ENCODE measurements around the gene SYNE2. TPM values are rescaled to one million over a fixed set of nuclear protein-coding genes. Genes with fewer than 3 reads are reported as not detected.

SYNE2 gene
- total and polyA plus RNA-seq, 4 donors, result 12.0 to 79.9 (median 19.5) TPM

DNA sequence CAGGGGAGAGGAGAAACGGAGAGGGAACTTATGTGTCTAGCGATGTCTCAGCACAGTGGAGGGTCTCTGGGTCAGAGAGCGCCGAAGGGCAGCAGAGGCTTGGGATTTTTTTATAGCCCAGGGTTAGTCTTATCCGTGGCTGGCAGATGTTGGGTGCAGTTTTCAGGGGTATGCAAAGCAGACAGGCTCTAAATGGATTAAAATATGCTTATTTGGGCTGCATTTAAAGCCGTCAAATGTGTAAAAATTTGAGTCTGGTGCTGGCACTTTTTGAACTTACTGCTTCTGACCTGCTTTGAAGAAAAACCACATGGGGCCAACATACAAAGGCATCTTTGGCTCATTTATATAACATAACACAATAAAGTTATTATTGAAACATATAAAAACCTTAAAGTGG lies 262.6 kb downstream of the SYNE2 start:
- DNase-seq (ENCODE audit: low spot score), result no peak
- Histone ChIP-seq H3K36me3 (ENCODE audit: control insufficient read depth in 4 of 4, insufficient read depth in 3 of 4, low read depth in 1 of 4, low read length in 3 of 4) (peaks cover 4 to 12% (median 8%) of the 10 kb centered on the region in 4 donors), H3K9me3 (ENCODE audit: control insufficient read depth in 4 of 4, low read length in 3 of 4) (no peaks in the 10 kb centered on the region), H3K27ac (ENCODE audit: low read depth in 1 of 2, low read length in 2 of 2) (peak overlapping the region; percentile 95 to 96), H3K4me1 (ENCODE audit: control insufficient read depth in 4 of 4, insufficient read depth in 4 of 4, low read length in 3 of 4) (peaks cover 0 to 18% (median 6%) of the 10 kb centered on the region in 4 donors), H3K9ac (ENCODE audit: low read depth in 1 of 2, low read length in 2 of 2) (no peak overlapping the region), H3K4me3 (ENCODE audit: low read depth in 1 of 3, low read length in 3 of 3) (no peak overlapping the region), H3K27me3 (ENCODE audit: control insufficient read depth in 4 of 4, insufficient read depth in 4 of 4, low read length in 3 of 4) (no peaks in the 10 kb centered on the region)
- 96% methylated on average over 6 of the region's 6 CpGs for WGBS
- TF ChIP-seq CTCF (IDR thresholded peaks at IDR 0.05; ENCODE audit: low read depth, low read length, missing input control) (no peak), REST (IDR thresholded peaks at IDR 0.05) (no peak), EGR1 (IDR thresholded peaks at IDR 0.05; ENCODE audit: low read depth in 2 of 2) (no peak), RXRA (IDR thresholded peaks at IDR 0.05) (no peak)
- TF ChIP-seq, protein P1, sequence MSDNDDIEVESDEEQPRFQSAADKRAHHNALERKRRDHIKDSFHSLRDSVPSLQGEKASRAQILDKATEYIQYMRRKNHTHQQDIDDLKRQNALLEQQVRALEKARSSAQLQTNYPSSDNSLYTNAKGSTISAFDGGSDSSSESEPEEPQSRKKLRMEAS (IDR thresholded peaks at IDR 0.05), result no peak

- no peaks in the 10 kb centered on the region for H3K9me3 ChIP-seq (ENCODE audit: control insufficient read depth in 4 of 4, low read length in 3 of 4)
- no peak overlapping the region for H3K4me3 ChIP-seq (ENCODE audit: low read depth in 1 of 3, low read length in 3 of 3)
- peaks cover 0 to 8% (median 5%) of the 10 kb centered on the region in 4 donors for H3K4me1 ChIP-seq (ENCODE audit: control insufficient read depth in 4 of 4, insufficient read depth in 4 of 4, low read length in 3 of 4)
- H3K9ac ChIP-seq (ENCODE audit: low read depth in 1 of 2, low read length in 2 of 2), result peak overlapping the region; percentile 18 to 52
- peaks cover 10 to 32% (median 26%) of the 10 kb centered on the region in 4 donors for H3K36me3 ChIP-seq (ENCODE audit: control insufficient read depth in 4 of 4, insufficient read depth in 3 of 4, low read depth in 1 of 4, low read length in 3 of 4)
- peak; percentile 19 for TF ChIP-seq FOXA2 (IDR thresholded peaks at IDR 0.05)
- TF ChIP-seq, protein P2, sequence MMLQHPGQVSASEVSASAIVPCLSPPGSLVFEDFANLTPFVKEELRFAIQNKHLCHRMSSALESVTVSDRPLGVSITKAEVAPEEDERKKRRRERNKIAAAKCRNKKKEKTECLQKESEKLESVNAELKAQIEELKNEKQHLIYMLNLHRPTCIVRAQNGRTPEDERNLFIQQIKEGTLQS (IDR thresholded peaks at IDR 0.05), result peak; percentile 26
- no peak for TF ChIP-seq TAF1 (conservative IDR thresholded peaks at IDR 0.05)
- peak; percentile 33 to 51 for TF ChIP-seq RAD21 (IDR thresholded peaks at IDR 0.05)
- peak; percentile 39 for TF ChIP-seq SP1 (IDR thresholded peaks at IDR 0.05)
- peak; percentile 54 for TF ChIP-seq REST (IDR thresholded peaks at IDR 0.05)
- TF ChIP-seq, protein P1 (IDR thresholded peaks at IDR 0.05), result peak; percentile 47
- TF ChIP-seq YY1 (IDR thresholded peaks at IDR 0.05), result peak; percentile 86
- TF ChIP-seq HNF4A (conservative IDR thresholded peaks at IDR 0.05), result peak; percentile 50 to 71
- peak; percentile 31 to 83 for TF ChIP-seq RXRA (IDR thresholded peaks at IDR 0.05)
- no peak for TF ChIP-seq EGR1 (IDR thresholded peaks at IDR 0.05; ENCODE audit: low read depth in 2 of 2)
- no peak for TF ChIP-seq GABPA (IDR thresholded peaks at IDR 0.05 in 1 of 2, conservative IDR thresholded peaks at IDR 0.05 in 1 of 2)
- peak; percentile 16 to 83 for TF ChIP-seq JUND (IDR thresholded peaks at IDR 0.05)
- peak overlapping the region; percentile 65 to 88 for H3K27ac ChIP-seq (ENCODE audit: low read depth in 1 of 2, low read length in 2 of 2)
- H3K27me3 ChIP-seq (ENCODE audit: control insufficient read depth in 4 of 4, insufficient read depth in 4 of 4, low read length in 3 of 4), result no peaks in the 10 kb centered on the region
- 53% methylated on average over 11 of the region's 11 CpGs for WGBS
- no peak for DNase-seq (ENCODE audit: low spot score)
Measured at GRCh38 chr14:64117671-64118402, 265.0 kb downstream of the SYNE2 start.

All from liver (tissue), 9 donors.